Measurements from ENCODE around the gene SPINK4.

Gene SPINK4

GRCh38 chr9:33263131-33264002 is 23.4 kb downstream of the SPINK4 start:
- no peak for DNase-seq

- no peak for DNase-seq
Measured at GRCh38 chr9:33264003-33264472, 24.1 kb downstream of the SPINK4 start.

- DNase-seq: peak; percentile 97
Measured at GRCh38 chr9:33264473-33265177, 24.7 kb downstream of the SPINK4 start, which contains the start of the genes BAG1 and CHMP5. TSS of gene BAG1 (minus strand) at chr9:33264708. TSS of gene CHMP5 (plus strand) at chr9:33265049. CDS start at chr9:33265079, 30 bp downstream.

GRCh38 chr9:33265211-33265865 is 25.4 kb downstream of the SPINK4 start:
- no peak for DNase-seq

GRCh38 chr9:33267151-33267767 is 27.3 kb downstream of the SPINK4 start:
- DNase-seq: no peak

- DNase-seq: no peak
Measured at GRCh38 chr9:33270146-33270545, 30.2 kb downstream of the SPINK4 start.

- DNase-seq: no peak
Measured at GRCh38 chr9:33272061-33272460, 32.1 kb downstream of the SPINK4 start.

GRCh38 chr9:33273266-33273971 is 33.5 kb downstream of the SPINK4 start:
- DNase-seq: no peak

GRCh38 chr9:33273972-33274328 is 34.0 kb downstream of the SPINK4 start:
- DNase-seq: no peak

- DNase-seq: no peak
Measured at GRCh38 chr9:33277484-33277883, 37.5 kb downstream of the SPINK4 start.

- DNase-seq: no peak
Measured at GRCh38 chr9:33285502-33285901, 45.5 kb downstream of the SPINK4 start.

- peak; percentile 2 for DNase-seq
Measured at GRCh38 chr9:33287087-33287490, 47.1 kb downstream of the SPINK4 start.

- DNase-seq: no peak
Measured at GRCh38 chr9:33288235-33288634, 48.3 kb downstream of the SPINK4 start.

GRCh38 chr9:33288828-33289483 is 49.0 kb downstream of the SPINK4 start:
- no peak for DNase-seq

- DNase-seq: no peak
Measured at GRCh38 chr9:33289496-33289895, 49.5 kb downstream of the SPINK4 start.

- no peak for DNase-seq
Measured at GRCh38 chr9:33289936-33290246, 49.9 kb downstream of the SPINK4 start.

GRCh38 chr9:33290247-33291030 is 50.5 kb downstream of the SPINK4 start, which contains the start of gene NFX1:
TSS of gene NFX1 (plus strand) at chr9:33290516. CDS start at chr9:33290573, 57 bp downstream.
- peak; percentile 85 for DNase-seq

- no peak for DNase-seq
Measured at GRCh38 chr9:33291031-33291397, 51.0 kb downstream of the SPINK4 start.

- no peak for DNase-seq
Measured at GRCh38 chr9:33291901-33292300, 51.9 kb downstream of the SPINK4 start.

GRCh38 chr9:33293782-33294181 is 53.8 kb downstream of the SPINK4 start:
- no peak for DNase-seq
